Right ventricle myocardium superior (tissue), 1 donor: ENCODE data around the gene CFAP97D2. TPM values are rescaled to one million over a fixed set of nuclear protein-coding genes. Genes with fewer than 3 reads are reported as not detected.
"Not testable (repeated sequence)": the region's sequence is repeated elsewhere in the genome, so short reads cannot be mapped to it uniquely, and the experiment has no call there.

Experiments
- ATAC-seq: fragments of 200-7000 bp; cut with Tn5 transposase; one replicate; pipeline ENCODE4 v1.9.1; 2020; ENCODE audit warnings: mild to moderate bottlenecking; ENCODE audit not compliant: poor library complexity
- DNase-seq: peaks from one replicate; pipeline ENCODE4 v3.0.0-alpha.2; 2020
- intact Hi-C: fragments of 100-400 bp; cut with DNase I; formaldehyde crosslinking; loops from one replicate; pipeline ENCODE4 v1.11.2; 2022
- total RNA-seq: library from RNA; stranded (reverse); fragmentation: NEBNext Ultra II Directional; extraction: Animal tissue kit (Norgen Biotek cat#: 25700); gene quantifications from one replicate; pipeline ENCODE4 v1.2.1, GENCODE V29; 2021
- donor health status: DM: no; HTN: yes; CAD: no; lungs with severe emphysema.

The CFAP97D2 gene
- total RNA-seq, 1 donor from 2014 or later, result not detected

GRCh38 chr13:114142137-114142550 is 36.9 kb upstream of the CFAP97D2 start:
- intact Hi-C loops, result no loop called here
- ATAC-seq (no peak), DNase-seq (peak; percentile 18)

GRCh38 chr13:114142640-114143490 is 36.2 kb upstream of the CFAP97D2 start:
- DNase-seq (peak; percentile 51), ATAC-seq (peak; percentile 41)
- intact Hi-C loops, result no loop called here

- DNase-seq (no peak), ATAC-seq (no peak)
- intact Hi-C loops, result no loop called here
These were observed 35.1 kb upstream of the CFAP97D2 start for GRCh38 chr13:114143806-114144605.

- ATAC-seq (no peak), DNase-seq (no peak)
- intact Hi-C loops, result no loop called here
These were observed 34.3 kb upstream of the CFAP97D2 start for GRCh38 chr13:114144606-114145244.

GRCh38 chr13:114145256-114145655 is 33.8 kb upstream of the CFAP97D2 start:
- DNase-seq, result no peak

DNA sequence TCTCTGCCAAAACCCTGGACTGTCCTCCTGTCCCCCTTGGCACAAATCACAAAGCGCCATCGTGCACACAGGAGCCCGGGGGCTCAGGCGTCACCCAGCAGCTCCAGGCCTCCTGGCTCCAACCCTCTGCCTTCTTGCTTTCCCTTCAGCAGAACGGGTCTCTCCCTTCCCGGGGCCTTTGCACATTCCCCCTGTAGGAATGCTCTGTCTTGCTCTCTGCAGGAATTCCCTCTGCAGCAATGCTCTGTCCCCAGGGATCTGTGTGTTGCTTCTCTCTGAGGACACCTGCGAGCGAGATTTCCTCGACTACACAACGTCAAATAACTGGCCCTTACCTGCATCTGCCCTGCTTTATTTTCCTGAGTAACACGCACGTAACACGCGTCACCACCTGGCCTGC is 33.3 kb upstream of the CFAP97D2 start:
- DNase-seq (no peak), ATAC-seq (no peak)
- intact Hi-C loops, result no loop called here

More at GRCh38 chr13:114145256-114145655, 33.8 kb upstream of the CFAP97D2 start:
- intact Hi-C loops, result no loop called here
- no peak for ATAC-seq

DNA sequence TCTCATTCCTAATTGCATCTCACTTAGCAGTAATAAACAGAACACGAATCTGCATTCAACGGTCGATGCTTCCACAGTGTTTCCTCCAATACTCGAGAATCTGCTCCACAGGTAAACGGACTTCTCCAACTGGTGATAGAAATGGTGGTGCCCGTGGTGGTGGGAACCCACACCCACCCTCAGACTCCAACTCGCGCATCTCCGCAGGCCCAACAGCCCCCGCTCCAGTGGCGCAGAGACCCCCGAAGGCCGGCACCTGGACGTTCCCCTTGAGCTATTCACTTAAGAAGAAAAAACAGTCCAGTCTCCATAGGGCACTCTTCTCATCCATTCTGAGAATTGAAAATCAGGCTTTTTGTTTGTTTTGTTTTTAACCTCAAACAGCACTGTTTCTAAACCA is 32.9 kb upstream of the CFAP97D2 start:
- ATAC-seq, result no peak
- intact Hi-C loops, result no loop called here
- no peak for DNase-seq

DNA sequence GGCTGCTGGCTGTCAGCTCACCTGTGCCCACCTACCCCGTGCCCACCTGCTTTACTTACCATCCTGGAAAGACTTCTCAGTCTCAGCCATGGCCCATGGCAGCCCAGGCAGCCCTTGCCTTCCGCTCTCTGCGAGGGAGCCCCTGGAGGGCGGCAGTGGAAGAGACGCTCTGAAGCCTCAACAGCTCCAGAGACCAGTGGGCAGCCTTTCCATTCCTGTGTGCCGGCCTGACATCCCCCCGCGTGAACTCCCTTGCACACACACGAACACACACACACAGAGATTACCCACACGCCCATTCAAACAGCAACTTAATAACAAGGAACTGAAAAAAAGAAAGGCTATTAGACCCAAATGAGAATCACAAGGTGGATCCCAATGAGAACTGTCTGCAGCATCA is 32.4 kb upstream of the CFAP97D2 start:
- intact Hi-C loops, result no loop called here
- no peak for ATAC-seq
- DNase-seq, result no peak

GRCh38 chr13:114147803-114148520 is 31.1 kb upstream of the CFAP97D2 start:
- DNase-seq, result no peak
- intact Hi-C loops, result no loop called here
- no peak for ATAC-seq

GRCh38 chr13:114148521-114148855 is 30.6 kb upstream of the CFAP97D2 start:
- no peak for DNase-seq
- ATAC-seq, result no peak
- intact Hi-C loops, result no loop called here

- ATAC-seq, DNase-seq, intact Hi-C loops: not testable (repeated sequence)
These were observed 30.2 kb upstream of the CFAP97D2 start for GRCh38 chr13:114148886-114149285.

GRCh38 chr13:114149774-114150740 is 29.0 kb upstream of the CFAP97D2 start:
- intact Hi-C loops, result no loop called here
- no peak for DNase-seq
- ATAC-seq, result no peak

DNA sequence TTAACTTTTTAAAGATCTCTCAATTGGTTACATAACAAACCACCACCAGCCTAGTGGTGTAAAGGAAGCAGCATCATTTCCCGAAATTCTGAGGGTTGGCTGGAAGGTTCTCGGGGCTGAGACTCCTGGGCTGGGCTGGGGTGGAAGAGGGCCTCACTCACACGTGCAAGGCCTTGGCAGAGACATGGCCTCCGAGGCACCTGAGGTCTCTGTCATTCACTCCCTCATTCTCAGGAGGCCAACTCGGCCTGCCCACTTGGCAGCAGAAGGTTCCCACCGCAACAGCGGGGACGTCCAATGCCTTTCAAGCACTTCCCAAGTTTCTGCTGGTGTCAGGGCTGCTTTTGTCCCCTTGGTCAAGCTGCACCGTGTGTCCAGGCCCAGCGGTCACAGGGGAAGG is 28.0 kb upstream of the CFAP97D2 start:
- intact Hi-C loops, result no loop called here
- no peak for DNase-seq
- ATAC-seq, result no peak

DNA sequence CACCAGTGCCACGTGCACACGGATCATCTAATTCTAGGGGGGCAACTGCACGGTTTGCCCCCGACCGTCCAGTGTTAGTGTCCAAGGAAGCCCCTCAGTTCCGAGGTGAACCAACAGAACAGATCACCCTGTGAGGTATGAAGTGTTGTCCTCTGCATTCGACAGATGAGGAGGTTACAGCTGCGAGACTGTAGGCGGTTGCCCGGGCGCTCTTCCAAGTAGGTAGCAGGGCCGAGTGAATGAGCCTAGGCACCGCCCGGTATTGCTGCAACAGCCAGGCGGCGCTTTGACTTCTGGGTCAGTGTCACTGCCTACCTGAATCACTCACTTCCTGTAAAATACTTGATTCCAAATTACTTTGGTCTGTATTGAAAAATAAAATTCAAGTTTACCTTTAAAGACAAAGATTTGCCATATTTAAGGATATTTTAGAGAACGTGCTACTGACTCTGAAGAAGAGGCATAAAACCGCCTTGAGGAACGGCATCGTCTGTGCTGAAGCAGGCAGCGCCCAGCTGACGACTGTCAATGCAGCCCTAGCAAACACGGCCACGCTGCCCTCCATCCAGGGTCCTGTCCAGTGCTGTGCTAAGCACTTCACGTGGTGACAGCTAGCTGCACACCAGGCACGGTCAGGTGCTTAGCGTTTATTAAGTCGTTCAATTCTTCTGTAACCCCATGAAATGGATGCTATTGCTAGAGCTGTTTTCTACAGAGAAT is 27.3 kb upstream of the CFAP97D2 start:
- DNase-seq, result no peak
- intact Hi-C loops, result no loop called here
- ATAC-seq, result peak; percentile 81

DNA sequence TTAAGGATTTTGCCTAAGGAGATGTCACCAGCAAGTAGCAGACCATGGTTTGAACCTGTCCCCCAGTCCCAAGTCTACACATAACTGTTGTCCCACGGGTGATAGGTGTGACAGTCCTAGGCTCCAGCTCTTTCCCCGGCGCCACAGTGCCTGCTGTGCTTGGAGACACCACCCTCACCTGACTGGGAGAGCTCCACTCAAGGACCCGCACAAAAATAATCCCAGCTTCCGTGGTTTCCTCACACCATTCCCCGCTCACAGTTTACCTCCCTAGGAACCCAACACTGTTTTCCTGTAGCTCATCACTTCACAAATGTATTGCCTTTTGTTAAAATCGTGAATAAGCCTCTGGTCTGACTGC is 26.8 kb upstream of the CFAP97D2 start:
- ATAC-seq (no peak), DNase-seq (no peak)
- intact Hi-C loops, result no loop called here

- ATAC-seq, result no peak
- DNase-seq, result no peak
- intact Hi-C loops, result no loop called here
These were observed 26.2 kb upstream of the CFAP97D2 start for GRCh38 chr13:114152831-114153371.

- ATAC-seq (no peak), DNase-seq (no peak)
- intact Hi-C loops, result no loop called here
These were observed 25.5 kb upstream of the CFAP97D2 start for GRCh38 chr13:114153485-114154080.
